Esophagus squamous epithelium (tissue), 5 donors: ENCODE measurements around the gene ZBTB42. TPM values are rescaled to one million over a fixed set of nuclear protein-coding genes. Genes with fewer than 3 reads are reported as not detected.

Experiments used
- DNase-seq: peaks from one replicate; lab custom pipeline; 2025; lab: John Stamatoyannopoulos, UW
- H3K27ac ChIP-seq, 4 donors: fragments of 200-600 bp; sonication (generic); one replicate each; pipeline ENCODE4 v1.5.1; 2016 to 2019; ENCODE audit warnings: mild to moderate bottlenecking in 1 of 4
- H3K27me3 ChIP-seq, 4 donors: fragments of 200-600 bp; sonication (generic); 1 replicate in 3 of 4; 2 replicates in 1 of 4; pipeline versions ENCODE4 v1.5.1 to v1.6.0; 2017 to 2021; ENCODE audit warnings: antibody characterized with exemption in 1 of 4
- H3K36me3 ChIP-seq, 3 donors: fragments of 200-600 bp; sonication (generic); one replicate each; pipeline ENCODE4 v1.5.1; 2016 to 2019
- H3K4me1 ChIP-seq, 3 donors: fragments of 200-600 bp; sonication (generic); one replicate each; pipeline ENCODE4 v1.5.1; 2017 to 2019
- H3K4me3 ChIP-seq, 4 donors: fragments of 200-600 bp; sonication (generic); 1 replicate in 3 of 4; 2 replicates in 1 of 4; pipeline ENCODE4 v1.5.1; 2016 to 2019; ENCODE audit warnings: mild to moderate bottlenecking in 2 of 4, moderate library complexity in 1 of 4
- H3K9me3 ChIP-seq, 3 donors: fragments of 200-600 bp; sonication (generic); one replicate each; pipeline ENCODE4 v1.5.1; 2016 to 2019
- CTCF ChIP-seq, 6 experiments: fragments of 450-650 bp in 4 of 6; fragments of 200-600 bp in 2 of 6; sonication (generic) in 2 of 6; IDR thresholded peaks; one replicate each; pipeline ENCODE4 v1.5.1; 2016 to 2019; ENCODE audit warnings: antibody characterized with exemption in 6 of 6, mild to moderate bottlenecking in 4 of 6, moderate library complexity in 4 of 6
- POLR2A ChIP-seq, 4 donors: fragments of 450-650 bp; IDR thresholded peaks; one replicate each; pipeline ENCODE4 v1.6.1; 2017; ENCODE audit warnings: antibody characterized with exemption in 4 of 4, mild to moderate bottlenecking in 4 of 4, moderate library complexity in 3 of 4
- WGBS, 2 donors: methylation state at CpG; one replicate each; pipeline ENCODE4 v1.1.5; 2018; 5-methylcytosine and 5-hydroxymethylcytosine counted together
- intact Hi-C: fragments of 100-400 bp; cut with DNase I; formaldehyde crosslinking; loops from one replicate; pipeline ENCODE4 v1.15.0; 2022
- total RNA-seq, 4 donors: library from RNA; depleted of rRNA; stranded (reverse); fragments of >200 nt; gene quantifications; one replicate each; pipeline ENCODE4 v1.1.0, GENCODE V29; 2016
- donor health status: DM: yes; HTN: yes; CAD: no.

Gene ZBTB42
- total RNA-seq, 4 donors from 2014 or later: 4.7 to 14.2 (median 8.4) TPM

DNA sequence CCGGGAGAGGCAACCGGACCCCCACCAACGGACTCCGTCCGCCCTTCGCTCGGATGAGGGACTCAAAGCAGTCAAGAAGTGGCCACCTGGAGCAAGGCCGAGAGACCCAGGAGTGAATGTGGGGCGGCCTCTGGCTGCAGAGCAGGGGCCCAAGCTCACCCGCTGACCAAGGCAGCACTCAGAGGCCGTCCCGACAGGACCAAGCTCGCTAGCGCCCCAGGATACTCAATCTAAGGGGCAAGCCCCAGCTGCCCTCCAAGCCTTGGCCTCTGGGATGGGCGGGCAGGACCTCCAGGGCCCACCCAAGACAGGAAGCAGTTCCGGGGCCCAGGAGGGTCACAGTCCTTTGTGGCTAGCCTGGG lies 6.3 kb upstream of the ZBTB42 start:
- no peaks in the 10 kb centered on the region for H3K27me3 ChIP-seq
- no peaks in the 10 kb centered on the region for H3K9me3 ChIP-seq
- TF ChIP-seq POLR2A (IDR thresholded peaks at IDR 0.05) (no peak), CTCF (IDR thresholded peaks at IDR 0.05) (no peak)
- H3K4me3 ChIP-seq: peak overlapping the region; percentile 51 to 95 (median 80)
- intact Hi-C loops: no loop called here
- no peak for DNase-seq
- H3K27ac ChIP-seq: peak overlapping the region; percentile 76 to 94 (median 90)
- H3K36me3 ChIP-seq: peaks cover 0 to 29% (median 8%) of the 10 kb centered on the region in 3 donors
- WGBS, 2 donors: 5 to 12% methylated on average over 10 to 14 of the region's 16 CpGs
- peaks cover 38 to 88% (median 44%) of the 10 kb centered on the region in 3 donors for H3K4me1 ChIP-seq

- Histone ChIP-seq H3K4me1 (peaks cover 44 to 88% (median 49%) of the 10 kb centered on the region in 3 donors), H3K4me3 (peak within 1 kb of the TSS; percentile 51 to 95 (median 80))
Measured at GRCh38 chr14:104794993-104795780, 5.7 kb upstream of the ZBTB42 start, which contains the start of gene AKT1. AKT1 (minus strand) TSS chr14:104795748; CDS start chr14:104792643, 3,105 bp downstream.

DNA sequence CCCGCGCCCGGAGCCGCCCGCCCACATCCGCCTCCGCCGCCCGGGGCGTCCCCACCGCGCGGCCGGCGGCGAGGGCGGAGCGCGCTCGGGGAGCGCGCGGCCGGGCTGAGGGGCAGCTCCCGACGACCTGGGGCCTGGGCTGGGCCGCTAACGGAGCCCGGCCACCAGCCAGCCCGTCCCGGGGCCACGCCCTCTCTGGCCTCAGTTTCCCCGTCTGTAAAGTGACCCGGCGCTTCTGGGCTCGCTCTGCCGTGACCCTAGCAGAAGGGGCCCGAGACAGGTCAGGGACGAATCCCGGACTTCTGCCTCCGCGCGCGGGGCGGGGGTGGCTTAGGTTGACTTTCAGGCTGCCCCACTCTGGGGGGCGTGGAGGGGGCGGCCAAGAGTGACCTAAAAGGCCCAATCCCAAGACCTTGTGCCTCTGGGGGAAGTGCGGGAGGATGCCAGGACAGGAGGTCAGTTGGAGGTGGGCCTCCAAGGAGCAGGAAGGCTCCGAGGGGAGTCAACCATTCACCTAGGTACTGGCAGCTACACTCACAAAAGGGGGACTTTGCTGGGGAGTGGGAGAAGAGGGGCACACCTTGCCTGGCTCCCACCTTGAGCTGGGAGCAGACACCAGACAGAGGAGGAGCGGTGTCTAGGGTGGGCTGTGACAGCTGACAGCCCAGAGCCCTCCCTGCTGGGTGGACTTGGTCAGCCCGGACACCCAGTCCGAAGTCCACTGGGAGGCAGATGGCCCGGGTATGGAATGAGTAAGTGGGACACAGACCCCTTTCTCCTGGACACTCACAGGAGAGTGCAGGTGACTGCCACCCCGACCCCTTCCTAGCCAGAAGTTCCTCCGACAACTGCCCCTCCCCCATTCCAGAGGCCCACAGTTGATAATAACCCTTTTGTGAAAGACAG lies 4.9 kb upstream of the ZBTB42 start:
- Histone ChIP-seq H3K27me3 (no peaks in the 10 kb centered on the region), H3K27ac (peak overlapping the region; percentile 86 to 94 (median 90)), H3K4me3 (peak overlapping the region; percentile 39 to 95 (median 66)), H3K4me1 (peaks cover 44 to 82% (median 51%) of the 10 kb centered on the region in 3 donors), H3K9me3 (no peaks in the 10 kb centered on the region), H3K36me3 (peaks cover 0 to 15% (median 8%) of the 10 kb centered on the region in 3 donors)
- intact Hi-C loops: no loop called here
- no peak for DNase-seq
- 54 to 67% methylated on average over 7 of the region's 55 CpGs for WGBS, 2 donors
- TF ChIP-seq CTCF (IDR thresholded peaks at IDR 0.05) (no peak), POLR2A (IDR thresholded peaks at IDR 0.05) (peak in 2 of 4 donors; percentile 50 to 76)

More at GRCh38 chr14:104794993-104795780, 5.7 kb upstream of the ZBTB42 start, which contains the start of gene AKT1:
- 0% methylated on average over 2 of the region's 124 CpGs; no CpG with 5 or more reads in 1 of the 2 donors for WGBS, 2 donors
- no peak for DNase-seq
- H3K27ac ChIP-seq: peak within 1 kb of the TSS; percentile 86 to 94 (median 90)
- intact Hi-C loops: no loop called here
- H3K9me3 ChIP-seq: no peaks in the 10 kb centered on the region
- H3K27me3 ChIP-seq: no peaks in the 10 kb centered on the region
- TF ChIP-seq CTCF (IDR thresholded peaks at IDR 0.05): no peak
- TF ChIP-seq POLR2A (IDR thresholded peaks at IDR 0.05): no peak
- H3K36me3 ChIP-seq: peaks cover 0 to 23% (median 8%) of the 10 kb centered on the region in 3 donors

GRCh38 chr14:104796687-104797081 lies 4.2 kb upstream of the ZBTB42 start:
- Histone ChIP-seq H3K9me3 (no peaks in the 10 kb centered on the region), H3K36me3 (peaks cover 0 to 8% (median 6%) of the 10 kb centered on the region in 3 donors), H3K4me1 (peaks cover 50 to 82% (median 58%) of the 10 kb centered on the region in 3 donors), H3K27me3 (no peaks in the 10 kb centered on the region), H3K27ac (peak overlapping the region; percentile 86 to 94 (median 90)), H3K4me3 (no peak overlapping the region)
- DNase-seq: no peak
- TF ChIP-seq POLR2A (IDR thresholded peaks at IDR 0.05) (no peak), CTCF (IDR thresholded peaks at IDR 0.05) (no peak)
- no CpG with 5 or more reads among the region's 6 CpGs for WGBS, 2 donors
- intact Hi-C loops: no loop called here
